ENCODE data around the gene POTEJ. TPM values are rescaled to one million over a fixed set of nuclear protein-coding genes. Genes with fewer than 3 reads are reported as not detected.
"Not testable (repeated sequence)": the region's sequence is repeated elsewhere in the genome, so short reads cannot be mapped to it uniquely, and the experiment has no call there.

Gene POTEJ
- polyA plus RNA-seq, 1 donor from 2014 or later = not detected

DNA sequence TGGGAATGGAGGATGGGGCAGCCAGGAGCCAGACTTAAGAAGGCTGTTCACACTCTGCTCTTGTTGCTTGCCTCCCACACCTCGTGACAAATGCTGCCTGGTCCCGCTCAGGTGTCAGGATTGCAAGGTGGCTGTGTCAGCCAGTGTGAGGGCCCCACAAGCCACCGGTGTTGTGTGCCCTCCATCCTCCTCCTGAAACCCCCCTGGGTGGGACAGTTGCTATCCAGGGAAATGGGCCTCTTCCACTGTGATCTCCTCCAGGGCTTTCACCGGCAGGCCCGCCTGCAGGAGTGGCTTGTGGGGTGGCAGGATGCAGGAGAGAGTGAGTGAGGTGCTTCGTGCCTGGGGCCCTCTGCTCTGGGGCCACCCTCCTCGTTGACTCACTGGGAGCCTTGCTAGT is 28.3 kb upstream of the POTEJ start:
- H3K79me2 ChIP-seq (replicated peaks; ENCODE audit: insufficient read depth, low read length); H4K20me1 ChIP-seq (ENCODE audit: insufficient read depth); H2AFZ ChIP-seq (ENCODE audit: low read depth, low read length); H3K27ac ChIP-seq (ENCODE audit: low read length); H3K36me3 ChIP-seq (ENCODE audit: insufficient read depth, low read length); H3K4me3 ChIP-seq (ENCODE audit: low read length); H3F3A ChIP-seq (ENCODE audit: insufficient read depth, low read length, poor library complexity, severe bottlenecking); H3K27me3 ChIP-seq (ENCODE audit: insufficient read depth, low read depth, low read length); H3K4me2 ChIP-seq (ENCODE audit: low read length); H3K9me2 ChIP-seq (ENCODE audit: insufficient read depth, low read length); H3K9ac ChIP-seq (ENCODE audit: low read length); H3K9me3 ChIP-seq (ENCODE audit: low read length): not testable (repeated sequence)

DNA sequence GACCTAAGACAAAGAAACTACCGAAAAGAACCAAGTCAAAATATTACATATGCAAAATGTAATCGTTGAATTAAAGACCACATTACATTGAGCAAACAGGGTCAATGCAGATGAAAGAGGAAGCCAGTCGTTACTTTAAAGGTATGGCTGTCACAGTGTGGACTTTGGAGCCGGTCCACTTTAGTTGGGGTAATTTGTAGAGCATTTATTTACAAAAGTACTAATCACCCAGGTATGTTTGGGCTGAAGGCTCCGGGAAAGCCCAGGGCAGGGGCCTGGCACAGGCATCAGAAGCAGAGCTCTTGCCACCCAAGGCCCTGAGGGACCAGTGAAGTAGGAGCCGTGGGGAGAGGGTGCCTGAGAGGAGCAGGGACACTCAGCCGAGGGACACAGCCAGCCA is 27.7 kb upstream of the POTEJ start:
- H3K79me2 ChIP-seq (replicated peaks; ENCODE audit: insufficient read depth, low read length); H3K36me3 ChIP-seq (ENCODE audit: insufficient read depth, low read length); H3F3A ChIP-seq (ENCODE audit: insufficient read depth, low read length, poor library complexity, severe bottlenecking); H3K4me2 ChIP-seq (ENCODE audit: low read length); H3K9ac ChIP-seq (ENCODE audit: low read length); H3K27ac ChIP-seq (ENCODE audit: low read length); H2AFZ ChIP-seq (ENCODE audit: low read depth, low read length); H3K9me3 ChIP-seq (ENCODE audit: low read length); H3K27me3 ChIP-seq (ENCODE audit: insufficient read depth, low read depth, low read length); H3K9me2 ChIP-seq (ENCODE audit: insufficient read depth, low read length); H3K4me3 ChIP-seq (ENCODE audit: low read length); H4K20me1 ChIP-seq (ENCODE audit: insufficient read depth): not testable (repeated sequence)

DNA sequence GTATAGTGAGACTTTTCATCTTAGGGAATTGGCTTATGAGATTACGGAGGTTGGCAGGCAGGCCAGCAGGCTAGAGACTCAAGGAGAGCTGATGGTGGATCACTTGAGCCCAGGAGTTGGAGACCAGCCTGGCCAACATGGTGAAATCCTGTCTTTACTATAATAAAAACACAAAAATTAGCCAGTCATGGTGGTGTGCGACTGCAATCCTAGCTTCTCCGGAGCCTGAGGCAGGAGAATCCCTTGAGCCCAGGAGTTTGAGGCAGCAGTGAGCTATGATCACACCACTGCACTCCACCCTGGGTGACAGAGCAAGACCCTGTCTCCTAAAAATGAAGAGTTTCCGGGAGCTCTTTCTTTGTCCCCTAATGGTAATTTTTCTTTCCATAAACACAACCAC is 26.5 kb upstream of the POTEJ start:
- H3K4me2 ChIP-seq (ENCODE audit: low read length); H3K27me3 ChIP-seq (ENCODE audit: insufficient read depth, low read depth, low read length); H3K36me3 ChIP-seq (ENCODE audit: insufficient read depth, low read length); H3K9me2 ChIP-seq (ENCODE audit: insufficient read depth, low read length); H3F3A ChIP-seq (ENCODE audit: insufficient read depth, low read length, poor library complexity, severe bottlenecking); H3K79me2 ChIP-seq (replicated peaks; ENCODE audit: insufficient read depth, low read length); H2AFZ ChIP-seq (ENCODE audit: low read depth, low read length); H3K9ac ChIP-seq (ENCODE audit: low read length); H3K4me3 ChIP-seq (ENCODE audit: low read length); H4K20me1 ChIP-seq (ENCODE audit: insufficient read depth); H3K9me3 ChIP-seq (ENCODE audit: low read length); H3K27ac ChIP-seq (ENCODE audit: low read length): not testable (repeated sequence)

DNA sequence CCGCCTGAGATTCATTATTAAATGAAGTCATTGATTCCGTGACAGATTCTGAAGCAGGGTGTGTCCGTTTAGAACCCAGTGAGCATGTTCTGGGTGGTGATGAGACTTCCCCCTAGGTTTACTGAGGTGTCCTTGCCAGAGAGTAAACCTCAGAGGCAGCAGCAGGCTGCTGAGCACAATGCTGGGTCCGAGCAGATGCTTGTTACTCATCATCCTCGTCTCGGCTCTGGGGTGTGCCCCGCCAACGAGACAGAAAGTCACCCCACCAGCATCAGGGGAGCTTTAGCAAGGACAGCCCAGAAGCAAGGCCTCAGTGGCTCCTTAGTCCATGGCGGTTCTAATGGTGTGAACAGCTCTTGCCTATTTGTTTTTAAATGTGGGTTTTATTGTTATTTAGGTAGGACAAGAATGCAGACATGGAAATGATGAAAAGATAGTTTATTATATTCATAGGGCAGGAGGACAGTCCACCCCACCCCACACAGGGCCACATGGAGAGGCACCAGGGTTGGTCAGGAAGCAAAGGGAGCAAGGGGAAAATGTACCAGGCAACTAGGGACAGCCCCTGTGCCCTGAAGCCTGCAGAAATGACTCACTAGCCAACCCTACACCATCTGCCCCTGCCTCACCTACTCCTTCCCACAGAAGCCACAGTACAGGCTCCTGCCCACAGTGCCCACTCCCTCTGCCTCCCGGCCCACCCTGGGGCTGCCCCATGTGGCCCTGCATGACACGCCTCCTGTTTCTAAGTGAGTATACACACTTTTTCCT is 22.4 kb upstream of the POTEJ start:
- H3K79me2 ChIP-seq (replicated peaks; ENCODE audit: insufficient read depth, low read length); H3K4me3 ChIP-seq (ENCODE audit: low read length); H3K9me2 ChIP-seq (ENCODE audit: insufficient read depth, low read length); H3K27ac ChIP-seq (ENCODE audit: low read length); H3K9me3 ChIP-seq (ENCODE audit: low read length); H2AFZ ChIP-seq (ENCODE audit: low read depth, low read length); H3K9ac ChIP-seq (ENCODE audit: low read length); H3K36me3 ChIP-seq (ENCODE audit: insufficient read depth, low read length); H3K27me3 ChIP-seq (ENCODE audit: insufficient read depth, low read depth, low read length); H4K20me1 ChIP-seq (ENCODE audit: insufficient read depth); H3F3A ChIP-seq (ENCODE audit: insufficient read depth, low read length, poor library complexity, severe bottlenecking); H3K4me2 ChIP-seq (ENCODE audit: low read length): not testable (repeated sequence)

DNA sequence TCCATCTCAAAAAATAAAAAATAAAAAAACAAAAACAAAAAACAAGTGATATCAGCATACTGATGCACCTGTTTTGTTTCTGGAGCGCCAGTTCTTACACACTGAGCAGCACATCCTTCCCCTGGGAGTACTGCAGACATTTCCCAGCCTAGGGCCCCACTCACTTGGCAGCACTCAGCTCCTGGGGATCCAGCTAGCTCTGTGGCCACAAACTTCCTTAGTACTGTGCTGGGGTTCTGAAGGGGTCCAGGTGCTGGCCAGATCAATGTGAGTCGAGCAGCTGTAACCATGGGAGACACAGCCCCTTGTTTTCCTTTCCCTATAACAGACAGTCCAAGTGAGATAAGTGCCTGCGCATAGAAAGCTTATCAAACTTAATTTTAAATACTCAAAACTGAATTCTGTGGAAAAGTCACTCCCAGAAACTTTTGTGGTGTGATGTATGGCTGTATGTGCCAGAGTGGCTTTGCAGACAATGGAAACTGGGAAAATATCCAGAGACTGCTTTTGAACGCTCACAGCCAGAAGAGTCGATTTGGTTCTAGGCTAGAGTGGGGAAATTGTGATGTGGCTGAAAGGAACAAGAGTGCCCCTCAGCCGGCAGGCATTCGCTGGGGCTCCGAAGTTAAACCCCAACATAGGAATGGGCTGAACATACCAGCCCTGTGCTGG is 20.9 kb upstream of the POTEJ start:
- H3K9ac ChIP-seq (ENCODE audit: low read length); H4K20me1 ChIP-seq (ENCODE audit: insufficient read depth); H3K4me3 ChIP-seq (ENCODE audit: low read length); H3K9me2 ChIP-seq (ENCODE audit: insufficient read depth, low read length); H3F3A ChIP-seq (ENCODE audit: insufficient read depth, low read length, poor library complexity, severe bottlenecking); H3K79me2 ChIP-seq (replicated peaks; ENCODE audit: insufficient read depth, low read length); H3K9me3 ChIP-seq (ENCODE audit: low read length); H3K4me2 ChIP-seq (ENCODE audit: low read length); H2AFZ ChIP-seq (ENCODE audit: low read depth, low read length); H3K27ac ChIP-seq (ENCODE audit: low read length); H3K36me3 ChIP-seq (ENCODE audit: insufficient read depth, low read length); H3K27me3 ChIP-seq (ENCODE audit: insufficient read depth, low read depth, low read length): not testable (repeated sequence)

DNA sequence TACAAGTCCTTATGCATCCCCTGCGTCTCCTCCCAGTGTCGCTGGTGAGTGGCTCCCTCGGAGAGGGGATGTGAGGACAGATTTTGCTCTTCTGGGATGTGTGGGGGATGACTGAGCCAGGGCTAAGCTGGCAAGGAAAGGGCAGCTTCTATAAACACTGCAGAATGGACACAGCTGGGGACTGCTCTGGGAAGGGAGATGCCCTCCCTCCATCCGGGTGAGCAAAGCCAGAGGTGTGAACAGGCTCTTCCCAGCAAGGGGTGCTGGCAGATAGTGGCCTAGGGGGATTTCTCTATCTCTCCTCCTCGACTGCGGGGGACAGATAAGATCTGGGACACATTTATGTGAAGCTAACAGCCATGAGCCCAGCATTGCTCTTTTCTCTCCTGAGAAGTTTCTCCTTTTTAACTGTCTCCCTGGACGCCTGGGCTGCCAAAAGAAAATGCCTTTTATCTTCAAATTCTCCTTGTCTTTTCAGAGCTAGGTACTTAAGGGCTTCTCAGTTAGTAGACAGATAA is 20.3 kb upstream of the POTEJ start:
- not testable (repeated sequence) for H3K9me3 ChIP-seq (ENCODE audit: low read length); H3K27me3 ChIP-seq (ENCODE audit: insufficient read depth, low read depth, low read length); H3K4me2 ChIP-seq (ENCODE audit: low read length); H3F3A ChIP-seq (ENCODE audit: insufficient read depth, low read length, poor library complexity, severe bottlenecking); H3K4me3 ChIP-seq (ENCODE audit: low read length); H3K9me2 ChIP-seq (ENCODE audit: insufficient read depth, low read length); H3K36me3 ChIP-seq (ENCODE audit: insufficient read depth, low read length); H3K27ac ChIP-seq (ENCODE audit: low read length); H3K79me2 ChIP-seq (replicated peaks; ENCODE audit: insufficient read depth, low read length); H2AFZ ChIP-seq (ENCODE audit: low read depth, low read length); H3K9ac ChIP-seq (ENCODE audit: low read length); H4K20me1 ChIP-seq (ENCODE audit: insufficient read depth)

DNA sequence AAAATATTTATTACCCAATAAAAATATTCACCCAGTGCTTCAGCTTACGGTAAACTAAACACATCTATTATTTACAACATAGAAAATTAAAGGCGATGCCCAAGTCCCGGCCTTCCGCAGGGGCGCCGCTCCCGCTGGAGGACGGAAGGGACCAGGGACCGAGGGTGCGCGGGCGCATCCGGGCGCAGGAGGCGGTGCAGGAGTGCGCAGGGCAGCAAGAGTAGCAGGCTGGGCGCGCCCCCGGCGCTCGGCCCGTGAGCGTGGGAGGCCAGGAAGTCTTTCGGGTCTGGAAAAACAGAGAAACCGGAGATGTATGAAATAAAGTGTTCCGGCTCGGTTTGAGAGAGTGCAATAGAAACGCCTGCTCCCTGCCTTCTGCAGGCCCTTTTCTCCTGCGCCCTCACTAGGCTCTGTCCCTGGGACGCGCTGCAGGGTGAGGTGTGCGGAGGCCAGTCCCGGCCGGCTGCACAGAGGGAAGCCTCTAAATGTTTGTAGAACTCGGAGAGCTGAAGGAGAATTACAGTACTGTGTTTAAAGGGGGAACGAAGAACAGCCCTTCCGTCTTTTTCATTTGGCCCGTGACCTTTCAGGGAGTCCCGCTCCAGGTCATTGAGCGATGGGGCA is 18.3 kb upstream of the POTEJ start:
- H3K79me2 ChIP-seq (replicated peaks; ENCODE audit: insufficient read depth, low read length); H3K9me2 ChIP-seq (ENCODE audit: insufficient read depth, low read length); H2AFZ ChIP-seq (ENCODE audit: low read depth, low read length); H3K4me2 ChIP-seq (ENCODE audit: low read length); H3K27me3 ChIP-seq (ENCODE audit: insufficient read depth, low read depth, low read length); H3K27ac ChIP-seq (ENCODE audit: low read length); H3K9ac ChIP-seq (ENCODE audit: low read length); H3K9me3 ChIP-seq (ENCODE audit: low read length); H3F3A ChIP-seq (ENCODE audit: insufficient read depth, low read length, poor library complexity, severe bottlenecking); H4K20me1 ChIP-seq (ENCODE audit: insufficient read depth); H3K36me3 ChIP-seq (ENCODE audit: insufficient read depth, low read length); H3K4me3 ChIP-seq (ENCODE audit: low read length): not testable (repeated sequence)

DNA sequence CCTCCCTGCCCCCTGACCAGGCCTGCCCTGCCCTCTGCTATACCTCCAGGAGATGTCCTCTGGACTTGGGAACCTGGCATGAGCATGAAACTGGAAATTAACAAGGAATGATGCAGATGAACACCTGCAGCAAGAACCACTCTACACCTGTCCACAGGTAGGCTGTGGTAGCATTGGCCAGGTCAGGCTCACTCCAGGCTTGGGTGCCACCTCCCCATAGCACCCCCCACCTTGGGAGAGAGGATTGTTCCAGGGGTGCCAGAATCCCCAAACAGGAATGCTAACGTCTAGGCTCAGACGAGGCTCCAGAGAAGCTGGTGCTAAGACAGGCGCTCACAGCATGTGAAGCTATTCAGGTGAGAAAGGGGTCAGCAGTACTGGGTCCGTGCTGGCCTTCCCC is 17.2 kb upstream of the POTEJ start:
- H2AFZ ChIP-seq (ENCODE audit: low read depth, low read length); H3K4me2 ChIP-seq (ENCODE audit: low read length); H3K4me3 ChIP-seq (ENCODE audit: low read length); H3K27me3 ChIP-seq (ENCODE audit: insufficient read depth, low read depth, low read length); H3K36me3 ChIP-seq (ENCODE audit: insufficient read depth, low read length); H3K27ac ChIP-seq (ENCODE audit: low read length); H3F3A ChIP-seq (ENCODE audit: insufficient read depth, low read length, poor library complexity, severe bottlenecking); H3K9ac ChIP-seq (ENCODE audit: low read length); H4K20me1 ChIP-seq (ENCODE audit: insufficient read depth); H3K9me2 ChIP-seq (ENCODE audit: insufficient read depth, low read length); H3K79me2 ChIP-seq (replicated peaks; ENCODE audit: insufficient read depth, low read length); H3K9me3 ChIP-seq (ENCODE audit: low read length): not testable (repeated sequence)
